Stimulated activated CD4-positive, alpha-beta T cell treated with anti-CD3 and anti-CD28 coated beads, Interleukin-12 subunit alpha, Interleukin-12 subunit beta, amount 100 ng/mL, for 24 hours (primary cell): Measurements from ENCODE around the gene ABCD4.
"Not testable (repeated sequence)": the region's sequence is repeated elsewhere in the genome, so short reads cannot be mapped to it uniquely, and the experiment has no call there.

Source experiments
- DNase-seq, 2 experiments: peaks; one replicate each; pipeline ENCODE4 v3.0.0-alpha.2; 2020; ENCODE audit warnings: low read depth in 2 of 2

The ABCD4 gene

GRCh38 chr14:74302152-74302628 is 544 bp downstream of the ABCD4 start:
- DNase-seq: no peak

- DNase-seq: no peak
Measured at GRCh38 chr14:74301594-74302151, 1.1 kb downstream of the ABCD4 start.

GRCh38 chr14:74299061-74299545 is 3.6 kb downstream of the ABCD4 start:
- no peak for DNase-seq

GRCh38 chr14:74297986-74298385 is 4.7 kb downstream of the ABCD4 start:
- DNase-seq: no peak

- DNase-seq: no peak
Measured at GRCh38 chr14:74296037-74296467, 6.7 kb downstream of the ABCD4 start.

GRCh38 chr14:74293606-74294005 is 9.1 kb downstream of the ABCD4 start:
- DNase-seq: no peak

- no peak for DNase-seq
Measured at GRCh38 chr14:74292061-74292460, 10.7 kb downstream of the ABCD4 start.

- DNase-seq: no peak
Measured at GRCh38 chr14:74290415-74290814, 12.3 kb downstream of the ABCD4 start.

GRCh38 chr14:74289801-74290200 is 12.9 kb downstream of the ABCD4 start:
- DNase-seq: no peak

- DNase-seq: no peak
Measured at GRCh38 chr14:74286736-74287135, 16.0 kb downstream of the ABCD4 start.

- no peak for DNase-seq
Measured at GRCh38 chr14:74281069-74281468, 21.7 kb downstream of the ABCD4 start.

- no peak for DNase-seq
Measured at GRCh38 chr14:74278080-74278479, 24.7 kb downstream of the ABCD4 start.

GRCh38 chr14:74275241-74275841 is 27.4 kb downstream of the ABCD4 start:
- DNase-seq: no peak

GRCh38 chr14:74271365-74271764 is 31.4 kb downstream of the ABCD4 start:
- no peak for DNase-seq

GRCh38 chr14:74270382-74271177 is 32.2 kb downstream of the ABCD4 start:
- not testable (repeated sequence) for DNase-seq

- DNase-seq: no peak
Measured at GRCh38 chr14:74267588-74267987, 35.1 kb downstream of the ABCD4 start.

- DNase-seq: no peak
Measured at GRCh38 chr14:74265301-74265965, 37.3 kb downstream of the ABCD4 start.

- DNase-seq: no peak
Measured at GRCh38 chr14:74263921-74264320, 38.8 kb downstream of the ABCD4 start.

GRCh38 chr14:74263181-74263580 is 39.6 kb downstream of the ABCD4 start:
- no peak for DNase-seq

GRCh38 chr14:74262076-74262475 is 40.7 kb downstream of the ABCD4 start:
- DNase-seq: no peak

- DNase-seq: no peak
Measured at GRCh38 chr14:74261288-74261687, 41.4 kb downstream of the ABCD4 start.

GRCh38 chr14:74260525-74261233 is 42.1 kb downstream of the ABCD4 start:
- DNase-seq: no peak
